H1 (cell line): ENCODE results near the gene SCRG1. TPM values are rescaled to one million over a fixed set of nuclear protein-coding genes. Genes with fewer than 3 reads are reported as not detected.

Experiments used
- BRCA1 ChIP-seq: IDR thresholded peaks from 2 replicates; pipeline ENCODE4 v1.6.1; 2012; ENCODE audit warnings: low read depth, low read length, improper control_type of control experiment
- RAD21 ChIP-seq, 2 experiments: IDR thresholded peaks in 1 of 2; conservative IDR thresholded peaks in 1 of 2; 2 replicates each; pipeline ENCODE4 v1.6.1; 2011; ENCODE audit warnings: low read depth in 2 of 2, low read length in 2 of 2, improper control_type of control experiment in 1 of 2, inconsistent platforms in 1 of 2, mild to moderate bottlenecking in 1 of 2, moderate library complexity in 1 of 2
- SP4 ChIP-seq: IDR thresholded peaks from 2 replicates; pipeline ENCODE4 v1.6.1; 2012; ENCODE audit warnings: low read length, inconsistent platforms
- SUZ12 ChIP-seq: fragments of 200-600 bp; sonication (generic); IDR thresholded peaks from 2 replicates; pipeline ENCODE4 v1.6.1; 2012; ENCODE audit warnings: mild to moderate bottlenecking, inconsistent platforms, low read length, moderate library complexity, mixed read lengths
- polyA plus RNA-seq, 7 experiments: library from polyadenylated mRNA; depleted of rRNA in 3 of 7; stranded (reverse) in 5 of 7; unstranded in 2 of 7; fragments of >200 nt in 5 of 7; fragments of 200-250 nt in 2 of 7; gene quantifications; 1 replicate in 5 of 7; 2 replicates in 1 of 7; 4 replicates in 1 of 7; pipeline versions ENCODE4 v1.2.1 to v1.2.3, GENCODE V29; 2011 to 2013; ENCODE audit warnings: missing spikeins in 2 of 7, mixed read lengths in 2 of 7
- total RNA-seq: library from RNA; stranded (reverse); fragmentation: NEBNext Ultra II Directional; extraction: Animal tissue kit (Norgen Biotek cat#: 25700); gene quantifications from 2 replicates; pipeline ENCODE4 v1.2.1, GENCODE V29; 2021

SCRG1 gene
- total and polyA plus RNA-seq, 2 of the 8 experiments (the other 6 are each of a cell fraction or from before 2014, with no cell fraction given), result not detected

DNA sequence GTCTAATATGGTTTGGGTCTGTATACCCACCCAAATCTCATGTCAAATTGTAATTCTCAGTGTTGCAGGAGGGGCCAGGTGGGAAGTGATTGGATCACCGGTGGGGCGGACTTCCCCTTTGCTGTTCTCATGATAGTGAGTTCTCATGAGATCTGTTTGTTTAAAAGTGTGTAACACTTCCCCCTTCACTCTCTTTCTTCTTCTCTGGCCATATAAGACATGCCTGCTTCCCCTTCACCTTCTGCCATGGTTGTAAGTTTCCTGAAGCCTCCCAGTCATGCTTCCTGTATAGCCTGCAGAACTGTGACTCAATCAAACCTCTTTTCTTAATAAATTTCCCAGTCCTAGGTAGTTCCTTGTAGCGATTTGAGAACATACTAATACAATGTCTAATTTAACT is 19.7 kb upstream of the SCRG1 start (continued):
- TF ChIP-seq RAD21 (IDR thresholded peaks at IDR 0.05 in 1 of 2, conservative IDR thresholded peaks at IDR 0.05 in 1 of 2; ENCODE audit: low read depth in 2 of 2, low read length in 2 of 2), result no peak
- no peak for TF ChIP-seq SUZ12
- no peak for TF ChIP-seq BRCA1
- no peak for TF ChIP-seq SP4
